ENCODE measurements around the gene NAV2.

The NAV2 gene

GRCh38 chr11:20103281-20103680 lies 390.6 kb downstream of the NAV2 start:
- no peak overlapping the region for H3K9ac ChIP-seq (ENCODE audit: low read length)
- no peaks in the 10 kb centered on the region for H4K20me1 ChIP-seq (ENCODE audit: insufficient read depth, low read length)
- no peaks in the 10 kb centered on the region for H3K27me3 ChIP-seq (replicated peaks; ENCODE audit: insufficient read depth, low read length)
- no peak overlapping the region for H3K4me3 ChIP-seq (ENCODE audit: low read length)
- no peaks in the 10 kb centered on the region for H3F3A ChIP-seq (ENCODE audit: insufficient read depth, low read length)
- H3K9me2 ChIP-seq (replicated peaks; ENCODE audit: insufficient read depth, low read length): no peaks in the 10 kb centered on the region
- no peaks in the 10 kb centered on the region for H3K79me2 ChIP-seq (ENCODE audit: low read length)
- no peaks in the 10 kb centered on the region for H3K4me1 ChIP-seq (ENCODE audit: low read length)
- TF ChIP-seq EZH2phosphoT487 (IDR thresholded peaks at IDR 0.05; ENCODE audit: low read length) (no peak), CTCF (IDR thresholded peaks at IDR 0.05; ENCODE audit: low read length) (no peak), EZH2 (optimal IDR thresholded peaks at IDR 0.05; ENCODE audit: low read depth, low read length) (no peak)
- H2AFZ ChIP-seq (ENCODE audit: low read length): no peak overlapping the region
- H3K9me3 ChIP-seq (replicated peaks; ENCODE audit: insufficient read depth, low read length): no peaks in the 10 kb centered on the region
- H3K4me2 ChIP-seq (ENCODE audit: low read depth, low read length): no peak overlapping the region
- H3K27ac ChIP-seq (ENCODE audit: low read length): no peak overlapping the region
- no peak for DNase-seq
- H3K36me3 ChIP-seq (replicated peaks; ENCODE audit: insufficient read depth, low read length): no peaks in the 10 kb centered on the region

- Histone ChIP-seq H3K9me2 (replicated peaks; ENCODE audit: insufficient read depth, low read length) (no peaks in the 10 kb centered on the region), H3K9me3 (replicated peaks; ENCODE audit: insufficient read depth, low read length) (no peaks in the 10 kb centered on the region), H3K9ac (ENCODE audit: low read length) (no peak overlapping the region), H3K4me2 (ENCODE audit: low read depth, low read length) (no peak overlapping the region), H2AFZ (ENCODE audit: low read length) (no peak overlapping the region), H3K27me3 (replicated peaks; ENCODE audit: insufficient read depth, low read length) (no peaks in the 10 kb centered on the region), H3K27ac (ENCODE audit: low read length) (no peak overlapping the region), H3K4me1 (ENCODE audit: low read length) (no peaks in the 10 kb centered on the region), H3K36me3 (replicated peaks; ENCODE audit: insufficient read depth, low read length) (no peaks in the 10 kb centered on the region), H3K79me2 (ENCODE audit: low read length) (no peaks in the 10 kb centered on the region), H4K20me1 (ENCODE audit: insufficient read depth, low read length) (no peaks in the 10 kb centered on the region), H3F3A (ENCODE audit: insufficient read depth, low read length) (no peaks in the 10 kb centered on the region), H3K4me3 (ENCODE audit: low read length) (no peak overlapping the region)
- DNase-seq: no peak
- TF ChIP-seq CTCF (IDR thresholded peaks at IDR 0.05; ENCODE audit: low read length): no peak
- TF ChIP-seq EZH2phosphoT487 (IDR thresholded peaks at IDR 0.05; ENCODE audit: low read length): no peak
- no peak for TF ChIP-seq EZH2 (optimal IDR thresholded peaks at IDR 0.05; ENCODE audit: low read depth, low read length)
Observed at GRCh38 chr11:20105427-20105826, 392.8 kb downstream of the NAV2 start.

- TF ChIP-seq EZH2phosphoT487 (IDR thresholded peaks at IDR 0.05; ENCODE audit: low read length) (no peak), CTCF (IDR thresholded peaks at IDR 0.05; ENCODE audit: low read length) (no peak), EZH2 (optimal IDR thresholded peaks at IDR 0.05; ENCODE audit: low read depth, low read length) (no peak)
Observed at GRCh38 chr11:20109731-20110445, 397.3 kb downstream of the NAV2 start.

More at GRCh38 chr11:20109731-20110445, 397.3 kb downstream of the NAV2 start:
- H3K9me3 ChIP-seq (replicated peaks; ENCODE audit: insufficient read depth, low read length): no peaks in the 10 kb centered on the region
- no peaks in the 10 kb centered on the region for H3F3A ChIP-seq (ENCODE audit: insufficient read depth, low read length)
- no peak overlapping the region for H3K9ac ChIP-seq (ENCODE audit: low read length)
- no peak overlapping the region for H3K4me3 ChIP-seq (ENCODE audit: low read length)
- no peaks in the 10 kb centered on the region for H3K27me3 ChIP-seq (replicated peaks; ENCODE audit: insufficient read depth, low read length)
- DNase-seq: no peak
- no peaks in the 10 kb centered on the region for H3K9me2 ChIP-seq (replicated peaks; ENCODE audit: insufficient read depth, low read length)
- H2AFZ ChIP-seq (ENCODE audit: low read length): no peak overlapping the region
- no peaks in the 10 kb centered on the region for H4K20me1 ChIP-seq (ENCODE audit: insufficient read depth, low read length)
- no peak overlapping the region for H3K27ac ChIP-seq (ENCODE audit: low read length)
- H3K36me3 ChIP-seq (replicated peaks; ENCODE audit: insufficient read depth, low read length): no peaks in the 10 kb centered on the region
- no peaks in the 10 kb centered on the region for H3K79me2 ChIP-seq (ENCODE audit: low read length)
- no peak overlapping the region for H3K4me2 ChIP-seq (ENCODE audit: low read depth, low read length)
- H3K4me1 ChIP-seq (ENCODE audit: low read length): no peaks in the 10 kb centered on the region
